GM12878 (cell line): ENCODE data around the gene UTS2R. TPM values are rescaled to one million over a fixed set of nuclear protein-coding genes. Genes with fewer than 3 reads are reported as not detected.
A peak's percentile ranks its signal among the peaks of the same experiment; 100 is the strongest.

Experiments used
- ATAC-seq: fragments of 200-7000 bp; cut with Tn5 transposase; 3 replicates; pipeline ENCODE4 v1.9.1; 2020; ENCODE audit warnings: mild to moderate bottlenecking, moderate library complexity
- BruUV-seq: library from RNA; stranded (reverse); fragments of 400-500 nt; replicated peaks from 2 replicates; lab custom pipeline; 2021; lab: Mats Ljungman, UMichigan
- CTCF ChIA-PET: fragments of 300-600 bp; sonication (Branson Sonifier 250); formaldehyde crosslinking; extraction: SDS; loops from one replicate; lab custom pipeline; 2021; ENCODE audit warnings: inconsistent platforms; lab: Yijun Ruan, JAX
- POLR2A ChIA-PET: fragments of 350-600 bp; formaldehyde crosslinking; extraction: SDS; loops from one replicate; lab custom pipeline; 2021; ENCODE audit warnings: inconsistent platforms; lab: Charles Lee
- RAD21 ChIA-PET: fragments of 300-600 bp; sonication (Branson Sonifier 250); formaldehyde crosslinking; loops from one replicate; lab custom pipeline; 2023; ENCODE audit warnings: antibody characterized with exemption; ENCODE audit not compliant: unreplicated experiment; lab: Charles Lee
- SMC1A ChIA-PET: fragments of 300-600 bp; sonication (Branson Sonifier 250); formaldehyde crosslinking; loops from one replicate; lab custom pipeline; 2023; ENCODE audit not compliant: unreplicated experiment, uncharacterized antibody; lab: Charles Lee
- DNase-seq: peaks from one replicate; pipeline ENCODE4 v3.0.0-alpha.2; 2011; ENCODE audit warnings: low read depth, low spot score
- FAIRE-seq: peaks from 3 replicates; lab custom pipeline; 2011; peaks lifted over from hg19 to GRCh38; lab: Jason Lieb, UNC
- H2AFZ ChIP-seq: 2 replicates; pipeline ENCODE4 v1.6.0; 2011; ENCODE audit warnings: low read depth, low read length, control low read depth; ENCODE audit not compliant: control insufficient read depth
- H3K27ac ChIP-seq: 2 replicates; pipeline ENCODE4 v1.5.1; 2011; ENCODE audit warnings: control low read depth; ENCODE audit not compliant: control insufficient read depth, insufficient read depth
- H3K27me3 ChIP-seq, 2 experiments: replicated peaks in 1 of 2; 2 replicates each; pipeline versions ENCODE4 v1.6.0 to v1.6.1; 2011; ENCODE audit warnings: low read length in 1 of 2; ENCODE audit not compliant: control insufficient read depth in 2 of 2, insufficient read depth in 2 of 2
- H3K36me3 ChIP-seq, 2 experiments: 2 replicates each; pipeline ENCODE4 v1.5.1; 2011; ENCODE audit warnings: low read length in 1 of 2; ENCODE audit not compliant: control insufficient read depth in 2 of 2, insufficient read depth in 2 of 2
- H3K4me1 ChIP-seq: 2 replicates; pipeline ENCODE4 v1.6.1; 2011; ENCODE audit warnings: mild to moderate bottlenecking, low read length, moderate library complexity, mixed read lengths; ENCODE audit not compliant: control insufficient read depth, insufficient read depth
- H3K4me2 ChIP-seq: 2 replicates; pipeline ENCODE4 v1.6.0; 2011; ENCODE audit warnings: control low read depth; ENCODE audit not compliant: control insufficient read depth, insufficient read depth
- H3K4me3 ChIP-seq: fragments of 200-600 bp; sonication (generic); 2 replicates; pipeline ENCODE4 v1.5.1; 2016
- H3K79me2 ChIP-seq: 2 replicates; pipeline ENCODE4 v1.6.0; 2011; ENCODE audit warnings: low read length; ENCODE audit not compliant: control insufficient read depth, insufficient read depth
- H3K9ac ChIP-seq: 2 replicates; pipeline ENCODE4 v1.8.0; 2011; ENCODE audit warnings: low read length, control low read depth, mixed read lengths; ENCODE audit not compliant: control insufficient read depth, insufficient read depth
- H3K9me3 ChIP-seq: replicated peaks from 3 replicates; pipeline ENCODE4 v1.5.1; 2011; ENCODE audit warnings: mild to moderate bottlenecking, low read length; ENCODE audit not compliant: control insufficient read depth, insufficient read depth
- H4K20me1 ChIP-seq: 2 replicates; pipeline ENCODE4 v1.6.0; 2011; ENCODE audit not compliant: control insufficient read depth, insufficient read depth
- CHD1 ChIP-seq: IDR thresholded peaks from 2 replicates; pipeline ENCODE4 v1.6.1; 2012; ENCODE audit warnings: low read depth, low read length, improper control_type of control experiment
- DPF2 ChIP-seq: fragments of 450-650 bp; IDR thresholded peaks from 2 replicates; pipeline ENCODE4 v1.6.1; 2017; ENCODE audit warnings: mild to moderate bottlenecking
- ELK1 ChIP-seq: IDR thresholded peaks from 2 replicates; pipeline ENCODE4 v1.6.1; 2012; ENCODE audit warnings: low read depth, low read length, improper control_type of control experiment
- GATAD2B ChIP-seq: fragments of 450-650 bp; conservative IDR thresholded peaks from 2 replicates; pipeline ENCODE4 v1.6.1; 2017; ENCODE audit warnings: low read depth, mild to moderate bottlenecking, moderate library complexity
- NFYA ChIP-seq: IDR thresholded peaks from 2 replicates; pipeline ENCODE4 v1.6.1; 2011; ENCODE audit warnings: low read depth, mild to moderate bottlenecking, low read length, improper control_type of control experiment, borderline replicate concordance
- POU2F2 ChIP-seq: IDR thresholded peaks from 3 replicates; pipeline ENCODE4 v1.6.1; 2011; ENCODE audit warnings: low read depth, mild to moderate bottlenecking, low read length, borderline replicate concordance
- SPI1 ChIP-seq: IDR thresholded peaks from 2 replicates; pipeline ENCODE4 v1.6.1; 2011; ENCODE audit warnings: low read depth, mild to moderate bottlenecking, low read length, moderate library complexity, borderline replicate concordance; ENCODE audit not compliant: insufficient read depth
- WGBS: methylation state at CpG from one replicate; pipeline ENCODE4 v1.1.6; 2016; ENCODE audit warnings: low lambda C conversion rate; ENCODE audit not compliant: insufficient replicate concordance, insufficient coverage; ENCODE audit errors: missing lambda C conversion rate; 5-methylcytosine and 5-hydroxymethylcytosine counted together
- in situ Hi-C: fragments of 300-500 bp; cut with MboI; formaldehyde crosslinking; loops from 9 replicates; pipeline ENCODE4 v1.14.3; 2018; ENCODE audit warnings: mixed read lengths
- intact Hi-C: fragments of 100-400 bp; cut with micrococcal nuclease; formaldehyde crosslinking; loops from one replicate; pipeline ENCODE4 v1.14.2; 2022; ENCODE audit not compliant: unreplicated experiment
- polyA plus RNA-seq, 11 experiments: library from polyadenylated mRNA; depleted of rRNA in 4 of 11; unstranded in 6 of 11; stranded (reverse) in 5 of 11; fragments of >200 nt; fragmentation: Nextera tagmentation in 4 of 11; fragmentation: Illumina TruSeq in 1 of 11; extraction: Ambion mirVana in 4 of 11; extraction: Trizol in 1 of 11; gene quantifications; 1 replicate in 1 of 11; 2 replicates in 10 of 11; pipeline versions ENCODE4 v1.2.1 to v1.2.3, GENCODE V29; 2011 to 2016; ENCODE audit warnings: inconsistent platforms in 2 of 11, missing spikeins in 2 of 11, low read depth in 1 of 11
- total RNA-seq, 4 experiments: library from RNA; depleted of rRNA in 3 of 4; stranded (reverse); fragments of >200 nt in 3 of 4; fragmentation: Illumina TruSeq in 1 of 4; extraction: Trizol in 1 of 4; gene quantifications; 2 replicates each; pipeline versions ENCODE4 v1.2.1 to v1.2.3, GENCODE V29; 2013 to 2021

Gene UTS2R
- total and polyA plus RNA-seq, 10 of the 15 experiments (the other 5 are each of a cell fraction or from before 2014, with no cell fraction given): 0.04 to 0.36 (median 0.11) TPM; not detected in 6

- no peak for TF ChIP-seq ELK1
- TF ChIP-seq GATAD2B: peak; percentile 77; the same call in 1 of the 2 replicates
- TF ChIP-seq SPI1: peak; percentile 28; the same call in 1 of the 2 replicates
- TF ChIP-seq CHD1: no peak
These were observed 38.8 kb upstream of the UTS2R start (continued) for GRCh38 chr17:82332669-82333278.

DNA sequence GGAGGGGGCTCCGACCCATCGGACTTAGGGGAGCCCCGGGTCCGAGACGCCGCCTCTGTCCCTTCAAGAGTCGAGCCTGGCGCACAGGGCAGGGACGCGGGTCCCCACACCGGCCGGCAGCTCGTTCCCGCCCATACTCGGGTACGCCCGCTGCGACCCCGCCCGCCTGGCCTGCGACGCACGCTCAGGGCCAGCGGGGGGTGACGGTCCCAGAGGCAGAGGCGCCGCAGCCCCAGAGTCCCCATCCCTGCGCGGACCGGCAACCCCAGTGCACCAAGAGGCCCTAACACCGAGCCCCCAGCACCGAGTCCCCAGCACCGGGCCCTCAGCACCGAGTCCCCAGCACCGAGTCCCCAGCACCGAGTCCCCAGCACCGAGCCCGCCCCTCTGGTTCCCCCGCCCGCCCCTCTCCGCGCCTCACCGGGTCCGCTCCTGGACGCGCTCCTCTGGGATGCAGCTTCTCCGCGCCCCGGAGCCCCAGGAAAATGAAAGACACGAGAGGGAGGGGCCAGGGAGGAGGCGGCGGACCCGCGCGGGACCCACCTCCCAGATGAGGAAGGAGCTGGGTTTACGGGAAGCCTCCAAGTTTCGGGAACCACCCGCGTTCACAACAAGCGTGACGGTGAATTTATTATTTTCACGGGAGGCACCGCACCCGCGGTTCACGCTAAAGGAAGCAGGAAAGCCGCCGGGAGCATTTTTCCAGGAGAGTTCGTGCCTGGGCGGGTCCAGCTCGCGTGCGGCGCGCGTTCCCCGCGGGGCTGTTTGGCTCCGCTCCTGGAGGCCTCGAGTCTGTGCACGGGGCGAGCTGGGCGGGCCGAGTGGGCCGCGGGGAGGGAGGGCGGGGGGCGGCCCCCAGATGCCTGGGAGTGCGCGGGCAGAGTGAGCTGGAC lies 38.0 kb upstream of the UTS2R start, which contains the start of gene SECTM1:
SECTM1 (minus strand) TSS at position 488 of the 893 bp plus-strand sequence. CDS start 6,526 bp downstream, outside the sequence.
- ChIA-PET RAD21 (interaction anchor here (0.8 kb wide), 2 partner anchors 17 kb away, joined by 3 read pairs; no protein-coding TSS in a partner anchor), SMC1A (interaction anchor here (1.0 kb wide), 1 partner anchor 32 kb away, joined by 3 read pairs; no protein-coding TSS in a partner anchor), POLR2A (interaction anchor here (0.5 to 1.1 kb wide), 2 partner anchors 11 to 111 kb away, joined by 3 read pairs; no protein-coding TSS in a partner anchor), CTCF (interaction anchor here (0.6 to 1.7 kb wide), 5 partner anchors 13 to 283 kb away, joined by 3 to 4 read pairs (median 3); no protein-coding TSS in a partner anchor)
- DNase-seq: no peak
- no peak within 1 kb of the TSS for H3K27ac ChIP-seq
- no peaks in the 10 kb centered on the region for H3K79me2 ChIP-seq
- no peak within 1 kb of the TSS for H3K9ac ChIP-seq
- in situ Hi-C loops: no loop called here
- intact Hi-C loops: no loop called here
- 0 out of 2 replicates have a peak, but pooled peaks have one; percentile 11 for TF ChIP-seq DPF2
- no peak for TF ChIP-seq POU2F2
- TF ChIP-seq GATAD2B: 0 out of 2 replicates have a peak, but pooled peaks have one; percentile 8
- no peak for TF ChIP-seq NFYA
- WGBS: 7% methylated on average over 66 of the region's 90 CpGs
- FAIRE-seq: no peak
- H3K27me3 ChIP-seq: peaks cover 6 to 12% of the 10 kb centered on the region in 2 experiments; a peak in 3 of 4 replicates
- peaks cover 11% of the 10 kb centered on the region for H3K4me1 ChIP-seq
- peak within 1 kb of the TSS; percentile 87 for H3K4me2 ChIP-seq
- no peaks in the 10 kb centered on the region for H3K36me3 ChIP-seq
- ATAC-seq: peak; percentile 42
- H3K9me3 ChIP-seq: no peaks in the 10 kb centered on the region
- no peak within 1 kb of the TSS for H3K4me3 ChIP-seq
- BruUV-seq: no TSS peak
- no peaks in the 10 kb centered on the region for H4K20me1 ChIP-seq
- H2AFZ ChIP-seq: no peak within 1 kb of the TSS
